Panc1 (cell line): Measurements from ENCODE around the gene SLC66A2. TPM values are rescaled to one million over a fixed set of nuclear protein-coding genes. Genes with fewer than 3 reads are reported as not detected.

Experiments
- ATAC-seq: fragments of 200-7000 bp; cut with Tn5 transposase; 2 replicates; pipeline ENCODE4 v1.9.1; 2020; ENCODE audit warnings: mild to moderate bottlenecking, moderate library complexity
- BruUV-seq: library from RNA; stranded (reverse); fragments of 400-500 nt; replicated peaks from 2 replicates; lab custom pipeline; 2021; lab: Mats Ljungman, UMichigan
- CTCF ChIA-PET: fragments of 300-600 bp; sonication (Branson Sonifier 250); formaldehyde crosslinking; loops from one replicate; lab custom pipeline; 2022; ENCODE audit warnings: antibody characterized with exemption; lab: Charles Lee
- POLR2A ChIA-PET: fragments of 300-600 bp; sonication (Branson Sonifier 250); formaldehyde crosslinking; loops from one replicate; lab custom pipeline; 2022; ENCODE audit warnings: antibody characterized with exemption; lab: Charles Lee
- DNase-seq: peaks from one replicate; pipeline ENCODE4 v3.0.0-alpha.2; 2010; ENCODE audit warnings: low read depth, low spot score
- H3K27ac ChIP-seq: 2 replicates; pipeline ENCODE4 v1.5.1; 2011; ENCODE audit warnings: mild to moderate bottlenecking, low read length, inconsistent platforms
- H3K27me3 ChIP-seq: fragments of 200-500 bp; sonication (Bioruptor generic); 2 replicates; pipeline ENCODE4 v1.6.0; 2014; ENCODE audit warnings: low read length, inconsistent platforms; ENCODE audit not compliant: control insufficient read depth, insufficient read depth
- H3K36me3 ChIP-seq: fragments of 200-500 bp; sonication (Bioruptor generic); 2 replicates; pipeline ENCODE4 v1.5.1; 2014; ENCODE audit warnings: inconsistent platforms, mild to moderate bottlenecking, low read length, moderate library complexity; ENCODE audit not compliant: control insufficient read depth, insufficient read depth
- H3K4me1 ChIP-seq: 2 replicates; pipeline ENCODE4 v1.5.1; 2011; ENCODE audit warnings: inconsistent platforms, mild to moderate bottlenecking, low read length, moderate library complexity; ENCODE audit not compliant: control insufficient read depth, insufficient read depth
- H3K4me3 ChIP-seq, 2 experiments: 2 replicates each; pipeline ENCODE4 v1.5.1; 2011 to 2012; ENCODE audit warnings: low read depth in 2 of 2, low read length in 2 of 2, mild to moderate bottlenecking in 2 of 2, inconsistent platforms in 1 of 2, moderate library complexity in 1 of 2
- H3K9me3 ChIP-seq: fragments of 200-500 bp; sonication (Bioruptor generic); 2 replicates; pipeline ENCODE4 v1.5.1; 2014; ENCODE audit warnings: low read depth, mild to moderate bottlenecking, inconsistent platforms, low read length, moderate library complexity; ENCODE audit not compliant: control insufficient read depth, insufficient read depth
- POLR2AphosphoS5 ChIP-seq: IDR thresholded peaks from 2 replicates; pipeline ENCODE4 v1.6.1; 2012; ENCODE audit warnings: mild to moderate bottlenecking, low read depth, low read length, moderate library complexity
- SIN3A ChIP-seq: IDR thresholded peaks from 2 replicates; pipeline ENCODE4 v1.6.1; 2012; ENCODE audit warnings: low read depth, mild to moderate bottlenecking, low read length, moderate library complexity, borderline replicate concordance; ENCODE audit not compliant: insufficient read depth
- TCF7L2 ChIP-seq: IDR thresholded peaks from 2 replicates; pipeline ENCODE4 v1.6.1; 2011; ENCODE audit warnings: mild to moderate bottlenecking, low read depth, low read length, inconsistent platforms
- in situ Hi-C: cut with HindIII; loops from 2 replicates; pipeline ENCODE4 v1.10.0; 2016; ENCODE audit warnings: low sequenced_read_pairs, low pct_unique_long_range_greater_than_20kb
- intact Hi-C: fragments of 100-400 bp; cut with micrococcal nuclease; formaldehyde crosslinking; loops from one replicate; pipeline ENCODE4 v1.10.0; 2022; ENCODE audit not compliant: unreplicated experiment
- total RNA-seq: library from RNA; stranded (reverse); gene quantifications from one replicate; pipeline ENCODE4 v1.2.1, GENCODE V29; 2021; ENCODE audit not compliant: unreplicated experiment
- TF ChIP-seq, protein P1 (sequence below), 2 experiments: IDR thresholded peaks; 2 replicates each; pipeline ENCODE4 v1.6.1; 2011 to 2012; ENCODE audit warnings: low read depth in 2 of 2, control low read depth in 1 of 2, low read length in 1 of 2, mild to moderate bottlenecking in 1 of 2, moderate library complexity in 1 of 2; ENCODE audit not compliant: insufficient read depth in 1 of 2
- TF ChIP-seq, protein P2 (sequence below): fragments of 450-650 bp; IDR thresholded peaks from 2 replicates; pipeline ENCODE4 v1.5.1; 2017; ENCODE audit warnings: mild to moderate bottlenecking

The SLC66A2 gene
- total RNA-seq, 1 experiment from 2014 or later = 92.5 TPM

DNA sequence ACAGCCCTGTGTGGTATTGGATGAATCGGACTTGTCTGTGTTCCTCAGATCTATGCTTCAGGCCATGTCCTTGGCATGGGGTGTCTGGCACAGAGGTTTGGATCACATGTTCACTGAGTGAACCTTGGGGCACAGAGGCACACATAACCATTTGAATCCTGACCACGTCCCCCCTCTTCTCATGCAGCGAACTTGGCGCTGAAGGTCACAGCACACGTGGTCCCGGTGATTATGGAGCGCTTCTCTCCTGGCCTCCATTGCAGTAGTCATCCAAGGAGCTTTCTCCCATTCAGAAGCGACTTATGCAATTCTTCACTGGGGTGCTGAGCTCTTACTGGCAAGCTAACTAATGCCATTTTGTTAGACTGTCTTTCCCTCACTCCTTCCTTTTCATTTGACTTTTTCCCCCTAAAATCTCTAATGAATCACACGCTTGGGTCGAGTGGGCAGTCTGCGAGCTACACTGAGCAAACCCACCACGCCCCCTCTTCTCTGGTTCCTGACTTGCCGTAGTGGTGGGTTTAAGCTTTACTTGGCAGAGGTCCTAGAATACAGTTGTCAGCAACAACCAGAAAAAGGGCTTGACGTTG lies 94.3 kb downstream of the SLC66A2 start:
- H3K36me3 ChIP-seq = no peaks in the 10 kb centered on the region
- ChIA-PET CTCF (no interaction called here), POLR2A (interaction anchor here (0.6 kb wide), 1 partner anchor 111 kb away, joined by 5 read pairs; no protein-coding TSS in a partner anchor)
- H3K9me3 ChIP-seq = no peaks in the 10 kb centered on the region
- 0 out of 2 replicates have a peak, but pooled peaks cover 3% of the 10 kb centered on the region for H3K4me1 ChIP-seq
- peak; percentile 73 for ATAC-seq
- peak; percentile 42 for DNase-seq
- BruUV-seq = no TSS peak
- peak overlapping the region in 1 of 2 experiments; percentile 41; a peak in 2 of 4 replicates for H3K4me3 ChIP-seq
- intact Hi-C loops (no loop called here), in situ Hi-C loops (no loop called here)
- peaks cover 19% of the 10 kb centered on the region for H3K27me3 ChIP-seq
- TF ChIP-seq, protein P1, sequence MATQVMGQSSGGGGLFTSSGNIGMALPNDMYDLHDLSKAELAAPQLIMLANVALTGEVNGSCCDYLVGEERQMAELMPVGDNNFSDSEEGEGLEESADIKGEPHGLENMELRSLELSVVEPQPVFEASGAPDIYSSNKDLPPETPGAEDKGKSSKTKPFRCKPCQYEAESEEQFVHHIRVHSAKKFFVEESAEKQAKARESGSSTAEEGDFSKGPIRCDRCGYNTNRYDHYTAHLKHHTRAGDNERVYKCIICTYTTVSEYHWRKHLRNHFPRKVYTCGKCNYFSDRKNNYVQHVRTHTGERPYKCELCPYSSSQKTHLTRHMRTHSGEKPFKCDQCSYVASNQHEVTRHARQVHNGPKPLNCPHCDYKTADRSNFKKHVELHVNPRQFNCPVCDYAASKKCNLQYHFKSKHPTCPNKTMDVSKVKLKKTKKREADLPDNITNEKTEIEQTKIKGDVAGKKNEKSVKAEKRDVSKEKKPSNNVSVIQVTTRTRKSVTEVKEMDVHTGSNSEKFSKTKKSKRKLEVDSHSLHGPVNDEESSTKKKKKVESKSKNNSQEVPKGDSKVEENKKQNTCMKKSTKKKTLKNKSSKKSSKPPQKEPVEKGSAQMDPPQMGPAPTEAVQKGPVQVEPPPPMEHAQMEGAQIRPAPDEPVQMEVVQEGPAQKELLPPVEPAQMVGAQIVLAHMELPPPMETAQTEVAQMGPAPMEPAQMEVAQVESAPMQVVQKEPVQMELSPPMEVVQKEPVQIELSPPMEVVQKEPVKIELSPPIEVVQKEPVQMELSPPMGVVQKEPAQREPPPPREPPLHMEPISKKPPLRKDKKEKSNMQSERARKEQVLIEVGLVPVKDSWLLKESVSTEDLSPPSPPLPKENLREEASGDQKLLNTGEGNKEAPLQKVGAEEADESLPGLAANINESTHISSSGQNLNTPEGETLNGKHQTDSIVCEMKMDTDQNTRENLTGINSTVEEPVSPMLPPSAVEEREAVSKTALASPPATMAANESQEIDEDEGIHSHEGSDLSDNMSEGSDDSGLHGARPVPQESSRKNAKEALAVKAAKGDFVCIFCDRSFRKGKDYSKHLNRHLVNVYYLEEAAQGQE (IDR thresholded peaks at IDR 0.05; ENCODE audit: insufficient read depth in 1 of 2, low read depth in 2 of 2, low read length in 1 of 2) = no peak
- TF ChIP-seq, protein P2, sequence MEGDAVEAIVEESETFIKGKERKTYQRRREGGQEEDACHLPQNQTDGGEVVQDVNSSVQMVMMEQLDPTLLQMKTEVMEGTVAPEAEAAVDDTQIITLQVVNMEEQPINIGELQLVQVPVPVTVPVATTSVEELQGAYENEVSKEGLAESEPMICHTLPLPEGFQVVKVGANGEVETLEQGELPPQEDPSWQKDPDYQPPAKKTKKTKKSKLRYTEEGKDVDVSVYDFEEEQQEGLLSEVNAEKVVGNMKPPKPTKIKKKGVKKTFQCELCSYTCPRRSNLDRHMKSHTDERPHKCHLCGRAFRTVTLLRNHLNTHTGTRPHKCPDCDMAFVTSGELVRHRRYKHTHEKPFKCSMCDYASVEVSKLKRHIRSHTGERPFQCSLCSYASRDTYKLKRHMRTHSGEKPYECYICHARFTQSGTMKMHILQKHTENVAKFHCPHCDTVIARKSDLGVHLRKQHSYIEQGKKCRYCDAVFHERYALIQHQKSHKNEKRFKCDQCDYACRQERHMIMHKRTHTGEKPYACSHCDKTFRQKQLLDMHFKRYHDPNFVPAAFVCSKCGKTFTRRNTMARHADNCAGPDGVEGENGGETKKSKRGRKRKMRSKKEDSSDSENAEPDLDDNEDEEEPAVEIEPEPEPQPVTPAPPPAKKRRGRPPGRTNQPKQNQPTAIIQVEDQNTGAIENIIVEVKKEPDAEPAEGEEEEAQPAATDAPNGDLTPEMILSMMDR = no peak
- H3K27ac ChIP-seq = no peak overlapping the region

DNA sequence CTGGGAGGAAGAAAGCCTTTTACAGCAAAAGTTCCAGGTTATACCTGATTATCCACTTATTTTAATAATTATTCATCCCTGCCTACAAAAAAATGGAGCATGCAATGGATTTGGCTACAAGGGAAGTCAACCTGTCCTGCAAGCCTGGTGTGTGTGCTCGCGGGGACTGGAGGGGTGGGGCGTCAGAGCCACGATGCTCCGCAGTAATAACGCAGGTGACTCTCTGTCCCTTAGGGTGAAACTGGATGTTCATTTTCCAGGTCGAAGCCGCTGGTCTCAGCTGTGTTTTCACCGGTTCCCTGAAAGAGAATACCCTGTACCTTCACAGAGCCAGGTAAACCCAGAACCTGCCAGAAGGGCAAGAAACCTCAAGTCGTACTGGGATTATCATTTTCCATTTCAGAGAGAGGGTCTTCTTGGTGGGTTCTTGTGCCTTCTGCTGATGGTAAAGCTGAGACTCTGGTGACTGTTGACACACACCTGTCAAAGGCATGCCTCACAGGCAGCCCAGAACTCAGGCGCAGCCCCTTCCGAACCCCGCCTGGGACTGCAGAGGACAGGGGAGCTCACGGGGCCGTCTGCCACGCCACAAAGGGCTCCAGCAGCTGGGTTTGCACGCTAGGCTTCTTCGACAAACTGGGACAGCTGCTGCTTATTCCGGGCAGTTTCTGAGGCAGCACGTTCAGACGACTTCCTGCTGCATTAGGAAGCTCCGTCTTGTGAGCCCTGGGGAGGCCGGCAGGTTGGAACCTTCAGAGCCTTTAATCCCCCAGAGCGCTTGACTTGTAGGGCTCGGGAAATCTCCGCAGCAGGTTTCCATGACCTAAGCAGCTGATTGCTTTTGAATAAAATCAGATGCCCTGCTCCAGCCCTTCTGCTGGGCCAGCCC lies 95.1 kb downstream of the SLC66A2 start:
- no peaks in the 10 kb centered on the region for H3K9me3 ChIP-seq
- ATAC-seq (peak; percentile 70), DNase-seq (no peak)
- POLR2A ChIA-PET = no interaction called here
- TF ChIP-seq, protein P1 (IDR thresholded peaks at IDR 0.05; ENCODE audit: insufficient read depth in 1 of 2, low read depth in 2 of 2, low read length in 1 of 2) = no peak
- TF ChIP-seq TCF7L2 (no peak), POLR2AphosphoS5 (no peak), SIN3A (no peak)
- TF ChIP-seq, protein P2 = no peak
- no peak overlapping the region for H3K27ac ChIP-seq
- H3K27me3 ChIP-seq = peaks cover 12% of the 10 kb centered on the region
- CTCF ChIA-PET = interaction anchor here (0.6 kb wide), 1 partner anchor 33 kb away, joined by 5 read pairs; no protein-coding TSS in a partner anchor
- in situ Hi-C loops = no loop called here
- no peaks in the 10 kb centered on the region for H3K36me3 ChIP-seq
- BruUV-seq = no TSS peak
- intact Hi-C loops = no loop called here
- 0 out of 2 replicates have a peak, but pooled peaks cover 3% of the 10 kb centered on the region for H3K4me1 ChIP-seq
- H3K4me3 ChIP-seq = peak overlapping the region in 1 of 2 experiments; percentile 41; a peak in 2 of 4 replicates
